GM19463 (cell line): ENCODE measurements around the gene DDRGK1.
"Not testable (repeated sequence)": the region's sequence is repeated elsewhere in the genome, so short reads cannot be mapped to it uniquely, and the experiment has no call there.

ENCODE experiments used
- ATAC-seq: cut with Tn5 transposase; IDR thresholded peaks from one replicate; pipeline ENCODE4 v1.9.1; 2021; ENCODE audit warnings: mild to moderate bottlenecking, moderate library complexity; ENCODE audit not compliant: unreplicated experiment

The DDRGK1 gene

GRCh38 chr20:3188823-3189413 is 15.6 kb downstream of the DDRGK1 start:
- ATAC-seq = no peak

- not testable (repeated sequence) for ATAC-seq
Observed at GRCh38 chr20:3187861-3188260, 16.6 kb downstream of the DDRGK1 start.

- no peak for ATAC-seq
Observed at GRCh38 chr20:3183896-3184612, 20.4 kb downstream of the DDRGK1 start.

GRCh38 chr20:3182429-3182828 is 22.1 kb downstream of the DDRGK1 start:
- ATAC-seq = not testable (repeated sequence)

GRCh38 chr20:3181270-3181669 is 23.2 kb downstream of the DDRGK1 start:
- ATAC-seq = no peak

- no peak for ATAC-seq
Observed at GRCh38 chr20:3180319-3180718, 24.2 kb downstream of the DDRGK1 start.

- ATAC-seq = no peak
Observed at GRCh38 chr20:3177746-3178485, 26.6 kb downstream of the DDRGK1 start.

- no peak for ATAC-seq
Observed at GRCh38 chr20:3175270-3175669, 29.2 kb downstream of the DDRGK1 start.

- no peak for ATAC-seq
Observed at GRCh38 chr20:3174442-3175261, 29.8 kb downstream of the DDRGK1 start.

- peak; percentile 94 for ATAC-seq
Observed at GRCh38 chr20:3173610-3174441, 30.7 kb downstream of the DDRGK1 start.

GRCh38 chr20:3172933-3173609 is 31.4 kb downstream of the DDRGK1 start, which contains the start of gene LZTS3:
Gene LZTS3, minus strand, starts transcription at chr20:3173549. Its CDS starts 6,386 bp downstream, at chr20:3167163.
- ATAC-seq = peak; percentile 56

- ATAC-seq = no peak
Observed at GRCh38 chr20:3172126-3172932, 32.2 kb downstream of the DDRGK1 start.

- no peak for ATAC-seq
Observed at GRCh38 chr20:3171391-3172125, 32.9 kb downstream of the DDRGK1 start.

GRCh38 chr20:3168829-3169590 is 35.5 kb downstream of the DDRGK1 start:
- no peak for ATAC-seq

GRCh38 chr20:3168079-3168828 is 36.2 kb downstream of the DDRGK1 start:
- no peak for ATAC-seq

GRCh38 chr20:3167738-3168078 is 36.8 kb downstream of the DDRGK1 start:
- ATAC-seq = no peak

- ATAC-seq = no peak
Observed at GRCh38 chr20:3166913-3167342, 37.6 kb downstream of the DDRGK1 start.
